ENCODE measurements around the gene AMBP.

Gene AMBP

DNA sequence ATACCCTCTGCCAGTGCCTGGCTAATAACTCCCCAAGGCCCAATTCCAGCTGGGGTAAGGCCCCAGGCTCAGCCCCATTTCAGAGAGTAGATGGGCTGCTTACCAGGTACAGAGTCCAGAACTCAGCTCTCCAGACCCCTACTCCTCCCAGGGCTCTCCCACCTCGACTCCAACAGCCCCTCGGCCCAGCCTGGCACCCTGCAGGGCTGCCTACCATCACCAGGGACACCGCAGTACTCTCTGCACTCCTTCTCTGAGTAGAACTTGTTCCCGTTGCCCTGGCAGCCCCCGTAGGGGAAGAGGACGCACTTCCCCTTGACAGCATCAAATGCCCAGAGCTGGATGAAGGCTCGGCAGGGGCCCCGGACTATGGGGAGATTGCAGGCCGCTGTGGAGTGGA, 17.4 kb downstream of the AMBP start:
- no peak for TF ChIP-seq CEBPB (IDR thresholded peaks at IDR 0.05)
- TF ChIP-seq, protein P1, sequence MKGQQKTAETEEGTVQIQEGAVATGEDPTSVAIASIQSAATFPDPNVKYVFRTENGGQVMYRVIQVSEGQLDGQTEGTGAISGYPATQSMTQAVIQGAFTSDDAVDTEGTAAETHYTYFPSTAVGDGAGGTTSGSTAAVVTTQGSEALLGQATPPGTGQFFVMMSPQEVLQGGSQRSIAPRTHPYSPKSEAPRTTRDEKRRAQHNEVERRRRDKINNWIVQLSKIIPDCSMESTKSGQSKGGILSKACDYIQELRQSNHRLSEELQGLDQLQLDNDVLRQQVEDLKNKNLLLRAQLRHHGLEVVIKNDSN (IDR thresholded peaks at IDR 0.05): no peak
- no peak for TF ChIP-seq EGR1 (IDR thresholded peaks at IDR 0.05)

DNA sequence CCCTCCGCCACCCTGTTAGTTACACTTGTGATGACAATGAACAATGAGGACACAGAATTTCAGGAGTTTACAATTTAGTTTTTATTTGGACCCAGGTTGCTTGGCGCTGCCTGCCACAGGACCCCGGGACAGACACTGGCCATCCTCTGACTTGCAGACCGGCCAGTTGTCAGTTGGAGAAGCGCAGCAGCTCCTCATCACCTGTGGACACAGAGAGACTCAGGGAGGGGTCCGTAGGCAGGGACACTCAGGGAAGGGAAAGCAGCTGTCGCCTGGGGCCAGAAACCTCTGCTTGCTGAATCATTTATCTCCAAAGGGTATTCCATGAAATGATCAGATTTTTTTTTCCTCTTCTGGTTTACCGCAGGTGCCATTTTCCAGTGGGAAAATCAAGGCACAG, 18.0 kb downstream of the AMBP start:
- TF ChIP-seq, protein P2, sequence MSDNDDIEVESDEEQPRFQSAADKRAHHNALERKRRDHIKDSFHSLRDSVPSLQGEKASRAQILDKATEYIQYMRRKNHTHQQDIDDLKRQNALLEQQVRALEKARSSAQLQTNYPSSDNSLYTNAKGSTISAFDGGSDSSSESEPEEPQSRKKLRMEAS (IDR thresholded peaks at IDR 0.05): no peak
- no peak for TF ChIP-seq TEAD4 (IDR thresholded peaks at IDR 0.05)
- TF ChIP-seq YY1 (IDR thresholded peaks at IDR 0.05; ENCODE audit: low read depth): no peak
- TF ChIP-seq, protein P1 (IDR thresholded peaks at IDR 0.05): no peak
- no peak for TF ChIP-seq ZBTB7A (IDR thresholded peaks at IDR 0.05; ENCODE audit: low read depth)
- no peak for TF ChIP-seq TAF1 (IDR thresholded peaks at IDR 0.05; ENCODE audit: low read depth)
- no peak for TF ChIP-seq RAD21 (IDR thresholded peaks at IDR 0.05; ENCODE audit: low read depth)
- TF ChIP-seq, protein P3, sequence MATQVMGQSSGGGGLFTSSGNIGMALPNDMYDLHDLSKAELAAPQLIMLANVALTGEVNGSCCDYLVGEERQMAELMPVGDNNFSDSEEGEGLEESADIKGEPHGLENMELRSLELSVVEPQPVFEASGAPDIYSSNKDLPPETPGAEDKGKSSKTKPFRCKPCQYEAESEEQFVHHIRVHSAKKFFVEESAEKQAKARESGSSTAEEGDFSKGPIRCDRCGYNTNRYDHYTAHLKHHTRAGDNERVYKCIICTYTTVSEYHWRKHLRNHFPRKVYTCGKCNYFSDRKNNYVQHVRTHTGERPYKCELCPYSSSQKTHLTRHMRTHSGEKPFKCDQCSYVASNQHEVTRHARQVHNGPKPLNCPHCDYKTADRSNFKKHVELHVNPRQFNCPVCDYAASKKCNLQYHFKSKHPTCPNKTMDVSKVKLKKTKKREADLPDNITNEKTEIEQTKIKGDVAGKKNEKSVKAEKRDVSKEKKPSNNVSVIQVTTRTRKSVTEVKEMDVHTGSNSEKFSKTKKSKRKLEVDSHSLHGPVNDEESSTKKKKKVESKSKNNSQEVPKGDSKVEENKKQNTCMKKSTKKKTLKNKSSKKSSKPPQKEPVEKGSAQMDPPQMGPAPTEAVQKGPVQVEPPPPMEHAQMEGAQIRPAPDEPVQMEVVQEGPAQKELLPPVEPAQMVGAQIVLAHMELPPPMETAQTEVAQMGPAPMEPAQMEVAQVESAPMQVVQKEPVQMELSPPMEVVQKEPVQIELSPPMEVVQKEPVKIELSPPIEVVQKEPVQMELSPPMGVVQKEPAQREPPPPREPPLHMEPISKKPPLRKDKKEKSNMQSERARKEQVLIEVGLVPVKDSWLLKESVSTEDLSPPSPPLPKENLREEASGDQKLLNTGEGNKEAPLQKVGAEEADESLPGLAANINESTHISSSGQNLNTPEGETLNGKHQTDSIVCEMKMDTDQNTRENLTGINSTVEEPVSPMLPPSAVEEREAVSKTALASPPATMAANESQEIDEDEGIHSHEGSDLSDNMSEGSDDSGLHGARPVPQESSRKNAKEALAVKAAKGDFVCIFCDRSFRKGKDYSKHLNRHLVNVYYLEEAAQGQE (IDR thresholded peaks at IDR 0.05; ENCODE audit: low read depth): no peak
- no peak for TF ChIP-seq EGR1 (IDR thresholded peaks at IDR 0.05)
- TF ChIP-seq EP300 (IDR thresholded peaks at IDR 0.05; ENCODE audit: borderline replicate concordance): no peak
- TF ChIP-seq CREB1 (IDR thresholded peaks at IDR 0.05; ENCODE audit: low read depth): no peak
- no peak for TF ChIP-seq FOXM1 (IDR thresholded peaks at IDR 0.05; ENCODE audit: borderline replicate concordance, low read depth)

DNA sequence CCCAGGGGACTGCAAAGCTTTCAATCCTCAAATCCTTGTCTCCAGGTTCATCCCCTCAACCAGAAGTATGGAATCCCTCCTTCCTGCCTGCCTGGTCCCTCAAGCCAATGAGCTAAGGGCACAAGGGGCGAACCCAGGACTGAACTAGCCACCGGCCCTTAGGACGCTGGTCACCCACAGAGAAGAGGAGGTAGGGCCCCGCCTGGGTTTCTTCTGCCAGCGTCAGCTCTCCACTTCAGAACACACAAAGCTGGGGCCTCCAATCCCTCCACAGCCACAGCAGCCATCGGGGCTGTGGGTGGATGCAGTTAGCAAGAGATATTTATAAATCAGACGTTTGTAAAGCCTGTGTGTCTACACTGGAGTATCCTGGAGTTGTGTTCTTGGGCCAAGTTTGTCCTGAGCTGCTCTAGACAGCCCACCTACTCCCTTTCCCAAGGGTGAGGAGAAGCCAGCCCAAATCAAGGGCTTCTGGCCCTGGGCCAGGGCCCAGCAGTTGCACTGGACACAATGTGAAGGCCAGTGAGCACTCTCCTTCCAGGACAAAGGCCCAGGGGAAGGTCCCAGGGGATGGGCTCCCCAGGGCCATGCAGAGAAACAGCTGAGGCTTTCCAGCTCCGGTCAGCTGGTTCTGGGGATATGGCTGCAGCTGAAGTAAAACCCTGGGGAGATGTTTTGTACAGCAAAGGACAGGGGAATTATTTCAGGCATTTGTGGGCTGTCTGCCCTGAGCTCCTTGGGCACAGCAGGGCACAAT, 18.9 kb downstream of the AMBP start:
- TF ChIP-seq, protein P1 (IDR thresholded peaks at IDR 0.05): no peak
- TF ChIP-seq RAD21 (IDR thresholded peaks at IDR 0.05; ENCODE audit: low read depth) (no peak), CREB1 (IDR thresholded peaks at IDR 0.05; ENCODE audit: low read depth) (no peak), TCF12 (IDR thresholded peaks at IDR 0.05; ENCODE audit: low read depth) (no peak), TEAD4 (IDR thresholded peaks at IDR 0.05) (no peak), YY1 (IDR thresholded peaks at IDR 0.05; ENCODE audit: low read depth) (no peak), ZBTB7A (IDR thresholded peaks at IDR 0.05; ENCODE audit: low read depth) (no peak)
- TF ChIP-seq, protein P2 (IDR thresholded peaks at IDR 0.05): no peak

DNA sequence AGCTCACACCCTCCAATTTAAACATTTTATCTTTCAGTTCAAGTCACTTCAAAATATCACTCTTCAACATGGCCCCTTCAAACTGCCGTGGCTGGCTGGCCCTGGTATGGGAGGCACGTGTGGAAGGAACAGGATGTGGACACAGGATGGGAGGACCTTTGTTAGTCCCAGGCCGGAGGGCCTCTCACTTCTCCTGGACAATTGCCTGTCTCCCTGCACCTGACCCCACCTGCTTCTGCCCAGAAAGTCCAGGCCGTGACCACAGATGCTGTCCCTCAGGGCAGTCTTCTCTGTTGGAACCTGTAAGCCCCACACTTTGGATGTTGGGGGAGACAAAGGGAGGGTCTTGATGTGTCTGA, 19.4 kb downstream of the AMBP start:
- TF ChIP-seq YY1 (IDR thresholded peaks at IDR 0.05; ENCODE audit: low read depth): no peak
- TF ChIP-seq, protein P1 (IDR thresholded peaks at IDR 0.05): no peak
- TF ChIP-seq, protein P3 (IDR thresholded peaks at IDR 0.05; ENCODE audit: low read depth): no peak

DNA sequence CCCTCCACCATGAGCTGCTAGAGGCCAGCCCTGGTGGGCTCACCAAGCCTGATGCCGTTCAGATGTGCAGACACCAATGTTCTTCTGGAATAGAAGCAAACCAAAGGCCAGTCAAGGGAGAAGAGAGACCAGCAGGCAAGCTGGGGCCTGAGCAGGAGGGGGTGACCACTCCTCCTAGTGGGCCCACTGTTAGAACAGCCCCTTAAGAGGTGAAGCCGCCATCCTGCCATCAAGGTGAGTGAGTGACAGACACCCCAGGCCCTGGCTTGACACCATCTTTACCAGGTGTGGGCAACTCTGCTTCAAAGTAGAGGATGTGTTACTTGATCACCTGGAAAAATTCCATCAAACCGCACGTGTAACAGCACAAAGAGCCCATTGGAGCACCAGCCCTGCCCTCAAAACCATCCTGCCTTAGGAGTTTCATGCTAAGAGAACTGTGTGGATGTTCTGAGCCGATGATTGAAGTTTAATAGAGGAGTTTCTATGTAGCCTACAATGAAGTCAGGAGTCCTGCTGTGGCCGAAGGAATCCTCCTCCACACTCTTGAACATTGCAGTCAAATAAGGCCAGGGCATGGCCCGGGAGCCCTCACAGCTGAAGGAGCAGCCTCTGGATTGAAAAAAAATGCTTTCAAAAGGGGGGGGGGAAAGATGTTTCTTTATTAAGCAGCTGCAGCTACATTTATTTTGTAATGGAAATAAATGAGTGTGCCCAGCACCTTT, 20.8 kb downstream of the AMBP start:
- TF ChIP-seq CEBPB (IDR thresholded peaks at IDR 0.05) (no peak), RAD21 (IDR thresholded peaks at IDR 0.05; ENCODE audit: low read depth) (no peak)

DNA sequence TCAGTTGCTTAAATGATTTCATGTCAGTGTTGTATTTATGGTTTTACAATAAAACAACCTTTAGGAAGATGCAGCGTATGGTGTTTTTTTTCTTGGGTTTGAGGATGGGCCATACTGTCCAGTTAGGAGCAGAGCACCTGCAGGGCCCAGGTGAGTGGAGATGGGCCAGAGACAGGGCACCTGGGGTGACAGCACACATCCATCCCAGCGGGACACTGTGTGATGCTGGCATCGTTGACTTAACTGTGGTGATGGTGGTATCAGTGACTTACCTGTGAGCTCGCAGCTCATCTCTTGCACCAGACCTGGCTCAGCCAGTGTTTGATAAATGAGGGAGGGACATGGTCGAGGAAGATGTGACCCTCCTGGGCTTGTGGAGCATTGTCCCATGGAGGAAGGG, 21.6 kb downstream of the AMBP start:
- TF ChIP-seq, protein P1 (IDR thresholded peaks at IDR 0.05): no peak

All from Ishikawa (cell line).